ENCODE data around the gene ARHGAP12.
"Not testable (repeated sequence)": the region's sequence is repeated elsewhere in the genome, so short reads cannot be mapped to it uniquely, and the experiment has no call there.

The ARHGAP12 gene

GRCh38 chr10:31928549-31929260 lies at the start of gene ARHGAP12:
Gene ARHGAP12 (minus strand): TSS chr10:31928831. CDS start chr10:31908855, 19,976 bp downstream.
- no peak for FAIRE-seq
- no peak for DNase-seq (ENCODE audit: insufficient read length, low spot score)
- TF ChIP-seq CTCF (IDR thresholded peaks at IDR 0.05; ENCODE audit: insufficient read depth, missing control alignments), result no peak

GRCh38 chr10:31978156-31978483 lies 49.5 kb upstream of the ARHGAP12 start:
- DNase-seq (ENCODE audit: insufficient read length, low spot score) (no peak), FAIRE-seq (no peak)
- TF ChIP-seq CTCF (IDR thresholded peaks at IDR 0.05; ENCODE audit: insufficient read depth, missing control alignments), result no peak

- FAIRE-seq, result no peak
- TF ChIP-seq CTCF (IDR thresholded peaks at IDR 0.05; ENCODE audit: insufficient read depth, missing control alignments), result no peak
- DNase-seq (ENCODE audit: insufficient read length, low spot score), result no peak
Measured at GRCh38 chr10:31977440-31978155, 49.0 kb upstream of the ARHGAP12 start.

- no peak for TF ChIP-seq CTCF (IDR thresholded peaks at IDR 0.05; ENCODE audit: insufficient read depth, missing control alignments)
- FAIRE-seq (no peak), DNase-seq (ENCODE audit: insufficient read length, low spot score) (no peak)
Measured at GRCh38 chr10:31975157-31975765, 46.6 kb upstream of the ARHGAP12 start.

GRCh38 chr10:31974434-31975124 lies 45.9 kb upstream of the ARHGAP12 start:
- no peak for TF ChIP-seq CTCF (IDR thresholded peaks at IDR 0.05; ENCODE audit: insufficient read depth, missing control alignments)
- DNase-seq (ENCODE audit: insufficient read length, low spot score) (no peak), FAIRE-seq (no peak)

GRCh38 chr10:31972519-31973041 lies 43.9 kb upstream of the ARHGAP12 start:
- TF ChIP-seq CTCF (IDR thresholded peaks at IDR 0.05; ENCODE audit: insufficient read depth, missing control alignments), result no peak
- DNase-seq (ENCODE audit: insufficient read length, low spot score), result no peak
- FAIRE-seq, result no peak

- DNase-seq (ENCODE audit: insufficient read length, low spot score); FAIRE-seq: not testable (repeated sequence)
Measured at GRCh38 chr10:31969847-31970246, 41.2 kb upstream of the ARHGAP12 start.

Data from D721Med (cell line).